Keratinocyte (primary cell): ENCODE measurements around the gene SFMBT2. TPM values are rescaled to one million over a fixed set of nuclear protein-coding genes. Genes with fewer than 3 reads are reported as not detected.

Source experiments
- DNase-seq: peaks from one replicate; pipeline ENCODE4 v3.0.0-alpha.2; 2011; ENCODE audit warnings: low read depth, missing footprints, low spot score
- FAIRE-seq: peaks from 2 replicates; lab custom pipeline; 2011; peaks lifted over from hg19 to GRCh38; lab: Jason Lieb, UNC
- H2AFZ ChIP-seq: 2 replicates; pipeline ENCODE4 v1.6.0; 2012; ENCODE audit warnings: low read length, control low read depth, inconsistent platforms; ENCODE audit not compliant: control insufficient read depth
- H3K27ac ChIP-seq: 2 replicates; pipeline ENCODE4 v1.5.1; 2011; ENCODE audit warnings: low read length; ENCODE audit not compliant: control insufficient read depth, insufficient read depth
- H3K27me3 ChIP-seq: 3 replicates; pipeline ENCODE4 v1.6.0; 2011; ENCODE audit warnings: low read length; ENCODE audit not compliant: control insufficient read depth, insufficient read depth; ENCODE audit errors: extremely low read depth
- H3K36me3 ChIP-seq, 2 experiments: 2 replicates in 1 of 2; 3 replicates in 1 of 2; pipeline ENCODE4 v1.5.1; 2011; ENCODE audit warnings: low read length in 2 of 2, mild to moderate bottlenecking in 1 of 2; ENCODE audit not compliant: control insufficient read depth in 2 of 2, insufficient read depth in 2 of 2; ENCODE audit errors: extremely low read depth in 1 of 2
- H3K4me1 ChIP-seq: 3 replicates; pipeline ENCODE4 v1.5.1; 2011; ENCODE audit warnings: low read length; ENCODE audit not compliant: control insufficient read depth, insufficient read depth; ENCODE audit errors: extremely low read depth
- H3K4me2 ChIP-seq: 3 replicates; pipeline ENCODE4 v1.6.0; 2011; ENCODE audit warnings: low read depth, low read length; ENCODE audit not compliant: control insufficient read depth, insufficient read depth; ENCODE audit errors: extremely low read depth
- H3K4me3 ChIP-seq, 3 experiments: fragments of 200-600 bp in 1 of 3; sonication (generic) in 1 of 3; 2 replicates in 2 of 3; 3 replicates in 1 of 3; pipeline ENCODE4 v1.5.1; 2011 to 2016; ENCODE audit warnings: low read length in 3 of 3, mild to moderate bottlenecking in 3 of 3, control low read depth in 2 of 3, inconsistent platforms in 1 of 3, low read depth in 1 of 3, mixed read lengths in 1 of 3, mixed run types in 1 of 3, moderate library complexity in 1 of 3; ENCODE audit not compliant: control insufficient read depth in 2 of 3, insufficient read depth in 2 of 3; ENCODE audit errors: extremely low read depth in 1 of 3
- H3K79me2 ChIP-seq: 2 replicates; pipeline ENCODE4 v1.6.0; 2012; ENCODE audit warnings: low read length; ENCODE audit not compliant: control insufficient read depth, insufficient read depth
- H3K9ac ChIP-seq: 3 replicates; pipeline ENCODE4 v1.6.0; 2011; ENCODE audit warnings: low read length; ENCODE audit not compliant: control insufficient read depth, insufficient read depth; ENCODE audit errors: extremely low read depth
- H3K9me1 ChIP-seq: 3 replicates; pipeline ENCODE4 v1.6.0; 2011; ENCODE audit warnings: low read length; ENCODE audit not compliant: control insufficient read depth, insufficient read depth; ENCODE audit errors: extremely low read depth
- H3K9me3 ChIP-seq: 2 replicates; pipeline ENCODE4 v1.5.1; 2012; ENCODE audit warnings: low read depth, low read length; ENCODE audit not compliant: control insufficient read depth
- H4K20me1 ChIP-seq: 3 replicates; pipeline ENCODE4 v1.6.0; 2011; ENCODE audit warnings: low read length; ENCODE audit not compliant: control insufficient read depth, insufficient read depth; ENCODE audit errors: extremely low read depth
- CTCF ChIP-seq, 3 experiments: IDR thresholded peaks in 1 of 3; conservative IDR thresholded peaks in 1 of 3; optimal IDR thresholded peaks in 1 of 3; 2 replicates in 2 of 3; 3 replicates in 1 of 3; pipeline versions ENCODE3 to v1.5.1; 2011; ENCODE audit warnings: low read length in 3 of 3, mild to moderate bottlenecking in 3 of 3, moderate library complexity in 2 of 3, control low read depth in 1 of 3, inconsistent platforms in 1 of 3; ENCODE audit not compliant: insufficient read depth in 2 of 3; ENCODE audit errors: extremely low read depth in 1 of 3
- EZH2 ChIP-seq: IDR thresholded peaks from one replicate; pipeline ENCODE4 v1.6.1; 2012; ENCODE audit warnings: inconsistent platforms, mild to moderate bottlenecking, low read length, moderate library complexity
- dilution Hi-C: fragments of 300-500 bp; cut with MboI; formaldehyde crosslinking; loops from one replicate; pipeline ENCODE4 v1.7.0; 2020; ENCODE audit warnings: low sequenced_read_pairs; ENCODE audit not compliant: extremely low pct_ligation_motif_present
- polyA plus RNA-seq, 5 experiments: library from polyadenylated mRNA; depleted of rRNA in 3 of 5; stranded (reverse) in 3 of 5; stranded (forward) in 1 of 5; unstranded in 1 of 5; fragments of >200 nt; gene quantifications; 1 replicate in 1 of 5; 2 replicates in 3 of 5; 3 replicates in 1 of 5; pipeline versions ENCODE4 v1.2.1 to v1.2.3, GENCODE V29; 2011 to 2012; ENCODE audit warnings: missing spikeins in 2 of 5, low read depth in 1 of 5, low replicate concordance in 1 of 5

The SFMBT2 gene
- polyA plus RNA-seq, 1 donor (not counting 4 experiments of a cell fraction or from before 2014, with no cell fraction given), result 0.71 TPM

- no peak for TF ChIP-seq CTCF (optimal IDR thresholded peaks at IDR 0.05 in 1 of 3, IDR thresholded peaks at IDR 0.05 in 1 of 3, conservative IDR thresholded peaks at IDR 0.05 in 1 of 3; ENCODE audit: extremely low read depth in 1 of 3, insufficient read depth in 2 of 3, low read length in 3 of 3)
- TF ChIP-seq EZH2, result no peak
- no peak overlapping the region for H3K27ac ChIP-seq
- no peaks in the 10 kb centered on the region for H3K4me1 ChIP-seq
- H4K20me1 ChIP-seq, result no peaks in the 10 kb centered on the region
- no peaks in the 10 kb centered on the region for H3K9me3 ChIP-seq
- no peak overlapping the region for H3K9ac ChIP-seq
- H3K4me3 ChIP-seq, result no peak overlapping the region
- no peaks in the 10 kb centered on the region for H3K79me2 ChIP-seq
- no peaks in the 10 kb centered on the region for H3K9me1 ChIP-seq
- no peaks in the 10 kb centered on the region for H3K36me3 ChIP-seq
- H3K27me3 ChIP-seq, result no peaks in the 10 kb centered on the region
- H2AFZ ChIP-seq, result no peak overlapping the region
- H3K4me2 ChIP-seq, result no peak overlapping the region
- DNase-seq (no peak), FAIRE-seq (no peak)
- dilution Hi-C loops, result no loop called here
Observed at GRCh38 chr10:7377614-7378248, 33.1 kb downstream of the SFMBT2 start.

DNA sequence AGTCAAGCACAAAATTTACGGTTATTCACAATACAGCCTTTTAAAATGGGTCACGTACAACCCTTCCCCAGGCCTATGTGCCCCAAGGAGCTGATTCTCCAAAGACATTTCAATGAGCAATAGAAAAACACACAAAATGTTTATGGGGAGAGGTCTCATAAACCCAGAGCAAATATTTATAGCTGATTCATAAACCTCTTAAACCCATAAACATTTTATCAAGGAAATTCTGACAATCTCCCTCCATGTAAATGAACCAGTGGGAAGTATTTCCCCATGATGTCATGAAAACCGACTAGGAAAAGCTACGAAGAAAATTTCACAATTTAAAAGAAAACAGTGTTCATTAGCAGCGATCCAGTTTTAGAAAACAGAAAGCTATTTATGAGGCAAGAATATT lies 36.0 kb downstream of the SFMBT2 start:
- TF ChIP-seq CTCF (optimal IDR thresholded peaks at IDR 0.05 in 1 of 3, IDR thresholded peaks at IDR 0.05 in 1 of 3, conservative IDR thresholded peaks at IDR 0.05 in 1 of 3; ENCODE audit: extremely low read depth in 1 of 3, insufficient read depth in 2 of 3, low read length in 3 of 3) (no peak), EZH2 (no peak)
- Histone ChIP-seq H3K9me1 (no peaks in the 10 kb centered on the region), H3K9ac (no peak overlapping the region), H4K20me1 (no peaks in the 10 kb centered on the region), H3K4me1 (no peaks in the 10 kb centered on the region), H3K4me2 (no peak overlapping the region), H3K4me3 (no peak overlapping the region), H3K9me3 (no peaks in the 10 kb centered on the region), H3K79me2 (no peaks in the 10 kb centered on the region), H3K27me3 (no peaks in the 10 kb centered on the region), H3K27ac (no peak overlapping the region), H2AFZ (no peak overlapping the region), H3K36me3 (no peaks in the 10 kb centered on the region)
- no peak for DNase-seq
- no peak for FAIRE-seq
- dilution Hi-C loops, result no loop called here
